COLO668 (cell line): Measurements from ENCODE around the gene CAVIN4.
A peak's percentile ranks its signal among the peaks of the same experiment; 100 is the strongest.

ENCODE experiments used
- DNase-seq: peaks from one replicate; lab custom pipeline; 2025; ENCODE audit not compliant: unreplicated experiment; lab: John Stamatoyannopoulos, UW

CAVIN4 gene

DNA sequence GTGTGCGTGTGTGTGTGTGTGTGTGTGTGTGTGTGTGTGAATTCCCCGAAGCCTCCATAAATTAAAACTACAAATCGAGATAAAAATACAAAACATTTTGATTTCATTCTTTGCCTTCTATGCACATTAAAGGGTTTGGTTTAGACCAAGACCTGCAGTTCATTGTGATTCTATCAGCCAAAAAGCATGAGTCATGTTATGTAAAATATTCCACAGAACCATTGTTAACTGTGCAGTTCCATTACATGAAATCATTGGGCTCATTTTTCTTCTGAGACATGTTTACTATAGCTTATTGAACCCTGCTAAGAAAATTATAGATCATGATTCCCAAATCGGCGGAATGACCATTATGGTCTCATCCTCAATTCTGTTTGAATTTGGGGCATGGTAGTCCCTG lies 11.7 kb downstream of the CAVIN4 start:
- no peak for DNase-seq

DNA sequence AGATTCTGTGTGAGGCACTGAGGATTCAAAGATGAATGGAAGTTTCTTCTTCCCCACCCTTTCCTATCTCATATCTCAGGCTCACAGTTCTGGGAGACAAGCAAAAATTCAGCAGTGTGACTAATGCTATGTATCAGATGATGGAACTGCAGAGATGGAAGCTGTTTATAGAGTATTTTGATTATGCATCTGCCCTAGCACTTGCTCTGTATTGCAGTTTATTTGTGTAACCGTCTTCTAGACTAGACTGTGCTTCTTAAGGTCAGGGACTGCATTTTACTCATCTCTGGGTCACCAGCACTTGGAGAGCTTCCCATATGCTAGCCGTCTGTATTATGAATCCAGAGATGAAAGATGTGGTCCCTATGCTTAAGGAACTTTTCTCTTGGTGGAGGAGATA lies 12.6 kb downstream of the CAVIN4 start:
- no peak for DNase-seq

DNA sequence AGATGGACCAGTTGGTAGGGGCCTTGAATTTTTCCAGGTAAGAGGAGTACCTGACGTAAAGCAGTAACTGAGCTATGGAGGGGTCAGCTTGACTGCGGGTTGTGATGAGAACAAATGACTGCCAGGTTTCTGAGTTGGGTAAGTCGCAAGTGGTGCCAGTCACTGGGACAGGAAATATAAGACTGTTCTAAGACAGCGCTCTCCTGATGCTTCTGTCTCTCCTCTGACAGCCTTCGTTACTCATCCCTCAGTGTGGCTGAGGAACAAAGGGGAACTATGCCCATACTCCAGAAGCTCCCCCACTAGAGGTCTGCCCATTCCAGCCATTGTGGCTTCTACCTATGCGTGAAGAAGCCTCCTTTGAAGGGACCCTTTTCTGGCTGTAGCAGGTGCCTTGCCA lies 13.3 kb downstream of the CAVIN4 start:
- no peak for DNase-seq

DNA sequence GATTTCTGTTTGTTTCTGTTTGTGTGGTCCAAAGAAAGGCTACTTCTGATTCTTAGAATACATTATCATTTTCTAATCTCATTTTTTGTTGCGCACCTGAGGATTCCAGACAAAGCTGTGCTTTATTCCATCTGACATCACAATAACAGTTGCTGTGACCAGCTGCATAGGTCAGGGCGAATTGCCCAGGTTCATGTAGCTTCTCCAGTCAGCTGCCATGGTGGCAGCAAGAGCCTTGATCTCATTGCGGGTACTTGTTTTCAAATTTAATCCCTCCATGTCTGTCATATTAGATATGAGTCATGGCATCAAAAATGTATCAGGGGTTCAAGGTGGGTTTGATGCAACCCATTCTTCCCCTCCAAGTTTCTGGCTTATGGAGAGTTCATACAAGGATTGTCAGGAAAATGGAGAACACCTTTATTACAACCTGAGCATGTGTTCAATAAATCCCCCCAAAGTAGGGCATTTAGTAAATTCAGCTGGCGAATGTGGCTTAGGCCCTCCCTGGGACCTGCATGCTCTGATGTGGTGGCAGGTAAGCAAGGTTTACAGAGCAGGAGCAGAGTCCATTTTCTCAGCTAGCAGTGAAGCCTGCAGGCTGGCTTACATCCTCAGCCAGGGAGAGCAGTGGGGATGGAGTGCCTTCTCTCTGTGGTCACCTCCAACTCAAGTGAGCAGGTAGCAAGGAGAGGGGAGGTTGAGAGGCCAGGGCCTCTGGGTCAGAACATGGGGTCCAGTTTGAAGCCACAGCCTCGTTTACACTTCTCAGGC lies 13.9 kb downstream of the CAVIN4 start:
- DNase-seq, result no peak

DNA sequence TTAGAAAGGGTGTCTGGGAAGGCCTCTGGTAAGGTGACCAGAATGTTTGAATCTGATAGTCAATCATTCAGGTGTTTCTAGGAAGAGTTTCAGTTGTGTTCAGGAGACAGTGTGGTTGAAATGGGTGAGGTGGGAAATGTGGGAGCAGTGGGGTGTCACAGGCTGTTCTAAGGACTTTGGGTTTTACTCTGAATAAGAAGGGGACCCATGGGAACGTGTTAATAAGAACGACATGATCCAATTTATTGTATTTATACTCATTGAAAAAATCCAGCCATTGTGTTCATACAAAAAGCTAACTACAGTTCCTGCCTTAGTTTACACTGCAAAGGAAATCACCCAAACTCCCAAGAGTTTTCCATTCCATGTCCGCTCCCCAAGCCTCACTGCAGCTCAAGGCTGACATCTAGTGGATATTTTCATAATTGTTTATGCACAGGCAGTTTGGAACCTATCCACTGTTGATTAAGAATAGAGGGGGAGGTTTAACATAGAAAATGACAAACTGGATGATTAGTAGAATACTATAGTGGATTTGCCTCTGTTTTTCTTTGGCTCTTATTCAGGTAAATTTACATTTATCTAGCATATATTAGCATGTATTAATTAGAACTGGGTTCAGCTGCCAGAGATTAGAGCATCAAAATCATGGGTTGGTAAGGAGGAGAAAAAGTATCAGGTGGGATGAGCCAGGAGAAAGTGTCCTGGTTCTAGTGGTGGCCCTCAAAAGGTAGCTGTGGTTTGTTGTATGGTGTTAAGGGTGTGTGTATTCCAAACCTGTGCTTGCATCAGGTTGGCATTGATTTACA lies 17.7 kb downstream of the CAVIN4 start:
- peak; percentile 29 for DNase-seq

DNA sequence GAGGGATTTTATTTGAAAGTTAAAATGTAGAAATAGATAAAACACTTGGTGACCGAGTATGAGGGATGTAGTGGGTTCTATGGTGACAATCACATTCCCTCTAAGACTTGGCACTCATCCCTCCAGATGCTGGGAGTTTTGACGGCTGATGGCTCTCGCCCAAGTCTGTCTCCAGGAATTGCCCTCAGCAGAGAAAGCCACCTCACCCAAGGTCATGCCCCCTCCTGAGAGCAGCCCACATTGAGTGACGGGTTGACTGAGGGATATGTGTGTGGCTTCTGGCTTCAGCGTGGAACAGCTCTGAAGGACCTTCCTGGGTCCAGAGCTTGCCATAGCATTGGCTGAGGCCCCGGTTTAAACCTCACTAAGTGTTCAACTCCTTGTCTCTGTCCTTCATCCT lies 19.4 kb downstream of the CAVIN4 start:
- no peak for DNase-seq

DNA sequence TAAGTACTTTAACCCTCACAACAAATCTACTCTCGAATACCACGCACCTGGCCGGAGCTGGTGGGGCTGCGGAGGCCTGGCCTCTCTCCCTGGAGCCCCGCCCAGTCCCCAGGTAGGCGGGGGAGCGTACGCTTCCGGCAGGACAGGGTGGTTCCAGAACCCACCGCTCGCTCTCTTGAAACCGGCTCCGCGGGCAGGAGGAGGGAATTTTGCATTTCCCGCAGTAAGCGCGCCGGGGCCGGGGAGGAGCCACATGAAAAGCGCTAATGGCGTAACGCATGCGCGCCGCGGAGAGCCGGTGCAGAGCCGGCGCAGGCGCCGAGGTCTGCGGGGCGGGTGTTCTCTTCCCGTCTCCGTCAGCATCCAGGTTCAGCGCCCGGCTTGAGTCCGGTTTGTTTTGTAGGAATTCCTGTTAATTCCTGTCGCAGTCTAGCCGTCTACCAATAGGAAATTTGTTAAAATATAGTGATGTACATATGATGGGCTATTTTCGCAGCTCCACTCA lies 20.8 kb downstream of the CAVIN4 start:
- DNase-seq, result peak; percentile 93

DNA sequence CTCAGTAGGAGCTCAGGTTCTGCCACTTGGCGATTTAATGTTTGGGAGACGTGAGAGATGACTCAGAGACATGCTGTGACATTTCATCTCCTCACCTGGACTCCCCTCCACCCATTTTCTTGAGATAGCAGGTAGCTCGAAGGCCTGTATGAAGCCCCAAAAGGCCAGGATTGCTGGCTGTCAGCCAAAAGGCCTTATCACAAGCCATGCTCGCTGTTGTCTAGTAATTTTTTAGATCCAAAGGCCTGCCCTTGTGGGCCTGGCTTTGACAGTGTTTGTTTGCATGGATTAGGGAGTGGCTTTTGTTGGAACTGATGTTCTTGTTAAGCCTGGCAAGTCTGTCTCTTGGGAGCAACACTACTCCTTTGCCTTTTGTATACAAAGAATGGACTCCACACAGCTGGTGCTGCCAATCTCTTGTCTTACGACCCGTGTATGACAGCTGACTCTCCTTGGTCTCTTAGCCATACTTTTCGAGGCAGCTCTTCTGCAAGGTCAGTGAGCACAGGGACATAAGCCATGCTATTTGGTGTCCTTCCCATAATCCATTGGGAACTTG lies 22.7 kb downstream of the CAVIN4 start:
- DNase-seq, result no peak

DNA sequence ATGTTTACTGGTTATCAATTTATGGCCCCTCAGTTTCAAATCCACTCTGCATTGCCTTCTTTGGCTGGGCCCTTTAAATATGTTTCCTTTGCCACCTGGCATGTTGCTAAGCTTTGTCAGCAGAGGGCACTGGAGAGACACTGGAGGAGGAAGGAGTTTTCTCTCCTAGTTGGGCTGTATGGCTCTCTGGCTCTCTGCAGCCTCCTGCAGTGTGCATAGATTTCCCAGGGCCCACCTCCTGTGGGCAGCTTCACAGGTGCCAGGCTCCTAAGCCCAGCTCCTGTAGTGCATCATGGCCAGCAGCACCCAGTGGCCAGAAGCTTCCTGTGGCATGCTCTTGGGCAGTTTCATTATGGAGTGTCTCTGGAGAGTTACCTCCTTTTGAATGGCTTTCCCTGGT lies 23.3 kb downstream of the CAVIN4 start:
- peak; percentile 44 for DNase-seq

DNA sequence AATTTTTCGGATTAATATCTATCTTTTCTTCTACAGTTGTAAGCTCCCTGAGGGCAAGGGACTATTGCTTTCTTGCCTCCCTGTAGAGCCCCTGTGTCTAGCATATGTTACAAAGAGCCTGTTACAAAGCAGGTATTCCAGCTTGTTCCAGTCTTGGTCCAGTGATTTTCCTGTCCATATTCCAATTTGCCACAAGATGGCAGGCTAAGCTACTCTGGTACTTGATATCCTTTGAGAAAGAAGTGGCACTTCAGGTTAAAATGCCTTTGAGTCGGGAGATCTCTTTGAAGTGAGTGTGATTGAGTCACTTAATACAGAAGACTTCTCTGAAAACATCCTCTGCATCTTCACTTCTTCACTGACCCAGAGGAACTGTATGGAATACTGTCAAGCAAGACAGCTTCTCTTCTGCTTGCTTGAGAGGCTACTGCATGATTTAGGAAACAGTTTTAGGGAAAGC lies 24.5 kb downstream of the CAVIN4 start:
- DNase-seq, result peak; percentile 21

DNA sequence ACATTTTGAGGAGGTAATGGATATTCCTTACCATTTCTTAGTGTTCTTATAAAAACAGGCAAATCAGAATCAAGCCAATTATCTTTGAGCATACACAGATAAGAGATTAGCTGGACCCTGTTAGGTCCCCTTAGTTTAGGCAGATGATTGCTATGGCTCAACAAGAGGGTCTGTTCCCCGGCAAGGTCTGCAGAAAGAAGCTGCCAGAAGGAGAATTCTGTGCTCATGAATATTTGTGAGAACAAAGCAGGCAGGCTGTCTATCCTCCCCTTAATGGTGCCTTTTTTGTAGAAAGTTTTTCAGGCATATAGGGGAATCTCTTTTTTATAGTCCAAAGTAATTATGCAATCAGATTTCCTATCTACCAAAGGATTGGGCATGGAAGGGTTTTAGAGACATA lies 27.5 kb downstream of the CAVIN4 start:
- no peak for DNase-seq

DNA sequence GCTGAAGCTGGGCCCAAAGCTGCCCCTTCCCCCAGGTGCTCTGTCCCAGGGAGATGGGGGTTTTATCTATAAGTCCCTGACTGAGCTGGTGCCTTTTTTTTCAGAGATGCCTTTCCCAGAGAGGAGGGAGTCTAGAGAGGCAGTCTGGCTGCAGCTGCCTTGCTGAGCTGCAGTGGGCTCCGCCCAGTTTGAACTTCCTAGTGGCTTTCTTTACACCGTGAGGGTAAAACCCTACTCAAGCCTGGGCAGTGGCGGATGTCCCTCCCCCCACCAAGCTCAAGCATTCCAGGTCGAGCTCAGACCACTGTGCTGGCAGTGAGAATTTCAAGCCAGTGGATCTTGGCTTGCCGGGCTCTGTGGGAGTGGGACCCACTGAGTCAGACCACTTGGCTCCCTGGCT lies 41.3 kb downstream of the CAVIN4 start:
- no peak for DNase-seq

DNA sequence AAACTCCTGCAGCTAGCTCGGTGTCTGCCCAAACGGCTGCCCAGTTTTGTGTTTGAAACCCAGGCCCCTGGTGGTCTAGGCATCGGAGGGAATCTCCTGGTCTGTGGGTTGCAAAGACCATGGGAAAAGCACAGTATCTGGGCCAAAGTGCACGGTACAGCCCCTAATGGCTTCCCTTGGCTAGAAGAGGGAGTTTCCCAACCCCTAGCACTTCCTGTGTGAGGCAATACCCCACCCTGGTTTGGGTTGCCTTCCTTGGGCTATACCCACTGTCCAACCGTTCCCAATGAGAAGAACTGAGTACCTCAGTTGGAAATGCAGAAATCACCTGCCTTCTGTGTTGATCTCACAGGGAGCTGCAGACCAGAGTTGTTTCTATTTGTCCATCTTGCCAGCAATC lies 41.8 kb downstream of the CAVIN4 start:
- DNase-seq, result no peak

DNA sequence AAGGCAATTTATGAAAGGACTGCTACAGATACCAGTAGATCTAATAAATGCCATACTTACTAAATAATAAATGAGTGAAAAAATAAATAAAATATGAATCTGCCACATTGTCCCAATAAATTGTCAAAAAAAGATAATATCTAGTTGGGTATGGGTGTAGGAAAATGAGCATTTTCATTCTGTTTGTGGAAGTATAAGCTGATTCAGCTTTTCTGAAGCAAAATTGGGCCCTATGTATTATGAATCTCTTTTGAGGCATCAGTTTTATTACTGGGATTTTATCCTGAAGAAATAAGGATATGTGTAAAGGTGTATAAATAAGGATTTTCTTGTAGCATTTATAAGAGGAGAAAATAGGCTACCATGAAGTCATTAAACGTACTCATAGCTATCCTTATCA lies 46.1 kb downstream of the CAVIN4 start:
- no peak for DNase-seq

DNA sequence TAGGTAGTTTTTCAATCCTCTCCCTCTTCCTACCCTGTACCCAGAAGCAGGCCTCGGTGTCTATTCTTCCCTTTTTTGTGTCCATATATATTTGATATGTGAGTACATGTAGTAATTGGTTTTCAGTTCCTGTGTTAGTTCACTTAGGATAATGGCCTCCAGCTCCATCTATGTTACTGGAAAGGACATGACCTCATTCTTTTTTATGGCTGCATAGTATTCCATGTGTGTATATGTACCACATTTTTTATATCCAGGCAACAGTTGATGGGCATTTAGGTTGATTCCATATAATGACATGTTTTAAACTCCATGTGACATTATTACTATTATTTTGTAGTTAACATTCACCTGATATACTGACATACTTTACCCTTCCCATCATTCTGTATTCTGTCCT lies 49.1 kb downstream of the CAVIN4 start:
- DNase-seq, result no peak

DNA sequence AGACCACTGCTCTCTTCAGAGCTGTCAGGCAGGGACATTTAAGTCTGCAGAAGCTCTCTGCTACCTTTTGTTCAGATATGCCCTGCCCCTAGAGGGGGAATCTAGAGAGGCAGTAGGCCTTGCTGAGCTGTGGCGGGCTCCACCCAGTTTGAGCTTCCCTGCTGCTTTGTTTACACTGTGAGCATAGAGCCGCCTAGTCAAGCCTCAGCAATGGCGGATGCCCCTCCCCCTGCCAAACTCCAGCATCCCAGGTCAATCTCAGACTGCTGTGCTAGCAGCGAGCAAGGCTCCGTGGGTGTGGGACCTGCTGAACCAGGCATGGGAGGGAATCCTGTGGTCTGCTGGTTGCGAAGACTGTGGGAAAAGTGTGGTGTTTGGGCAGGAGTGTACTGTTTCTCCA lies 59.9 kb downstream of the CAVIN4 start:
- no peak for DNase-seq
